Skeletal muscle satellite cell (primary cell): ENCODE measurements around the gene KCTD12.

Experiments
- H3K27me3 ChIP-seq: 2 replicates; pipeline ENCODE4 v1.7.0; 2013; ENCODE audit warnings: low read length; ENCODE audit not compliant: control insufficient read depth, insufficient read depth
- H3K36me3 ChIP-seq: 2 replicates; pipeline ENCODE4 v1.7.0; 2013; ENCODE audit warnings: mild to moderate bottlenecking, control low read depth, low read length; ENCODE audit not compliant: insufficient read depth
- H3K4me1 ChIP-seq: 2 replicates; pipeline ENCODE4 v1.7.0; 2013; ENCODE audit warnings: low read length; ENCODE audit not compliant: control insufficient read depth, insufficient read depth
- H3K4me2 ChIP-seq: 2 replicates; pipeline ENCODE4 v1.7.0; 2013; ENCODE audit warnings: mild to moderate bottlenecking, low read length
- H3K4me3 ChIP-seq: 2 replicates; pipeline ENCODE4 v1.7.0; 2013; ENCODE audit warnings: low read length
- H3K9ac ChIP-seq: 2 replicates; pipeline ENCODE4 v1.7.0; 2013; ENCODE audit warnings: mild to moderate bottlenecking, low read depth, low read length, moderate library complexity
- H3K9me3 ChIP-seq: replicated peaks from 2 replicates; pipeline ENCODE4 v1.7.0; 2013; ENCODE audit warnings: mild to moderate bottlenecking, control low read depth, low read length

KCTD12 gene

DNA sequence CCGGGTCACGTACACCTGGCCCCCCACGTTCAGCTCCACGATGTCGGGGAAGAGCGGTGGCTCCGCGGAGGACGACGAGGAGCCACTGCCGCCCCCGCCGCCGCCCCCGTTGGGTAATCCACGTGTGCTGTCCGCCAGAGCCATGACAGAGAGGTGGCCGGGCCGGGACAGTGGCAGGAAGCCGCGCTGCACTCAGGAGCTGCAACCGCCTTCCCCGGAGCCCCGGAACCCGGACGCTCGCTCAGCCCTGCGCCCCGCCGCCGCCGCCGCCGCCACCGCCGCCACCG is 257 bp downstream of the KCTD12 start:
- Histone ChIP-seq H3K4me3 (peak overlapping the region; percentile 83), H3K9me3 (no peaks in the 10 kb centered on the region), H3K9ac (peak overlapping the region; percentile 85), H3K27me3 (no peaks in the 10 kb centered on the region), H3K4me2 (peak overlapping the region; percentile 89), H3K36me3 (no peaks in the 10 kb centered on the region), H3K4me1 (peaks cover 56% of the 10 kb centered on the region)

DNA sequence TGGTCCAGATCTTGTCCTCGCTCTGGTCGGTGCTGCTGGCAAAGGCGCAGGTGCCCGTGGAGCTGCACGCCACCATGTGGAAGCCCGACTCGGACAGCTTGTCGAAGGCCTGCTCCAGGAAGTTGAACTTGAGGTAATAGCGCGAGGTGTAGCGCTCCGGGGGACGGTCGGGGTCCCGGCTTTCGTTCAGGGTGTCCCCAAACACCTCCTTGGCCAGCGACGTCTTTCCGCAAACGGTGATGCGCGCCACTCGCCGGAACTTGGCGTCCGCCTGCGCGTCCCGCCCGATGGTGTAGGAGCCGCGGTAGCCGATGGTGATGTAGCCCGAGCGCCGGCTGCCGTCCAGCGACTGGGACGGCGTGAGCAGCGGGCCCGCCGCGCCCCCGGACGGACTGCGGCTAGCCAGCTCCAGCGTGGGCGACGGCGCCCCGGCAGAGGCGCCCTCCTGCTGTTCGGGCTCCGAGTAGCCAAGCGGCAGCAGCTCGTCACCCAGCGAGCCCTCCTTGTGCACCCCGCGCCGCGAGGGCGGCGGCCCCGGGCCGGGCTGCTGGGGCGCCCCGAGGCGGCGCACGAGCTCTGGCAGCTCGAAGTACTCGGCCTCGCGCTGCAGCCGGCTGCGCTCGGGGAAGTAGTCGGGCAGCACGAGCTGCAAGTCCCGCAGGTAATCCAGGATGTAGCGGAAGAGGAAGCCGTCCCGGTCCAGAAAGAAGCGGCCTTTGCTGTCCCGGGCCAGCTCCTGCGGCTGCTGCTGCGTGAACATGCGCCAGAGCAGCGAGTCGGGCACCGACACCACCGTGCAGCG is 801 bp downstream of the KCTD12 start:
- H3K4me2 ChIP-seq = peak overlapping the region; percentile 89
- H3K4me1 ChIP-seq = peaks cover 58% of the 10 kb centered on the region
- H3K27me3 ChIP-seq = no peaks in the 10 kb centered on the region
- peak overlapping the region; percentile 85 for H3K9ac ChIP-seq
- H3K9me3 ChIP-seq = no peaks in the 10 kb centered on the region
- peak overlapping the region; percentile 83 for H3K4me3 ChIP-seq
- no peaks in the 10 kb centered on the region for H3K36me3 ChIP-seq

DNA sequence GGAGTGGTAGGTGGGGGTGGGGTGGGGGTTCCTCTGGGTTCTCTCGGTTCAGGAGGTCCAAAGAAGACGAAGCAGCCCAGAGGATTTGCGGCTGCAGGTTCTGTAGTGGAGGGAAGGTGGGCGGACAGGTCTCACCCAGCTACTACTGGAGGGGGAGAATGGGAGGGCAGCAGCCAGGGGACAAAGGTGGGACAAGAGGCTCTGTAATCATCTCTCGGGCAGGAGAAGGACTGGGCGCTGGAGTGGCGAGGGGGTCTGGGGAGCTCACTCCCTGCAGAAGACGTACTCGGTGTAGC is 1.4 kb downstream of the KCTD12 start:
- peaks cover 58% of the 10 kb centered on the region for H3K4me1 ChIP-seq
- peak overlapping the region; percentile 83 for H3K4me3 ChIP-seq
- H3K9ac ChIP-seq = peak overlapping the region; percentile 85

DNA sequence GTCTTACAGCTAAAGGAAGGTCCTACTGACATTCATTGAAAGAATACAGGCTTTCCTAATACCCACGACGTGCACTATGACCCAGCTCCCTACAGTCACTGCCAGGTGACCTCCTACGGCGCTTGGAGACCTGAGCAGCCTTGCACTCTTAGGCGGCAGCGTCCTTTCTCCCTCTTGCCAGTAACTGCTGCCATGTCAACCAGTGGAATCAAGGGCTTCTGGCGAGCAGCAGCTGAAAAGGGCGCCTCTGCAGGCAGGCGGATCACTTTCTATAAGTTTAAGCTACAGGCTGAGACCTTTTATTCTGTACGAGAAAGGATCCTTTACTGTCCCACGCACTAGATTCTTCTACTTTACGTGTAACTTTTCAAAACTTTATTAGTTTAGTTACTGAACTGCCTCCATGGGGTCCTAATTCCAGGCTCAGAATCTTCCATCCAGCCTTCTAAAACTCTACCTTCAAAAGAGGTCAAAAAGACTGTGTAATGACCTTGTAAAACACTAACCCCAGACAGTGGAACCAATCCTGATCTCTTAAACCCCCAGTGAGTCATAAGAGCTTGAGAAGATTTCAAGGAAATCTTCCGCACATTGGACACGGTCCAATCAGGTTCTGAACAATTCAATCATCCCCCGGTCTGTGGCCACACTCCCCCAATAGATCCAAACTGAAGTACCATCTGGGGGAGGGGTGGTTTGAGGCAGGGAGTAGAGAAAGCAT is 1.9 kb downstream of the KCTD12 start:
- H3K9ac ChIP-seq = peak overlapping the region; percentile 85
- no peaks in the 10 kb centered on the region for H3K9me3 ChIP-seq
- H3K4me3 ChIP-seq = peak overlapping the region; percentile 83
- peak overlapping the region; percentile 89 for H3K4me2 ChIP-seq
- H3K27me3 ChIP-seq = no peaks in the 10 kb centered on the region
- peaks cover 57% of the 10 kb centered on the region for H3K4me1 ChIP-seq
- no peaks in the 10 kb centered on the region for H3K36me3 ChIP-seq

More for the DNA sequence above, 1.4 kb downstream of the KCTD12 start:
- Histone ChIP-seq H3K9me3 (no peaks in the 10 kb centered on the region), H3K4me2 (peak overlapping the region; percentile 89), H3K27me3 (no peaks in the 10 kb centered on the region), H3K36me3 (no peaks in the 10 kb centered on the region)

DNA sequence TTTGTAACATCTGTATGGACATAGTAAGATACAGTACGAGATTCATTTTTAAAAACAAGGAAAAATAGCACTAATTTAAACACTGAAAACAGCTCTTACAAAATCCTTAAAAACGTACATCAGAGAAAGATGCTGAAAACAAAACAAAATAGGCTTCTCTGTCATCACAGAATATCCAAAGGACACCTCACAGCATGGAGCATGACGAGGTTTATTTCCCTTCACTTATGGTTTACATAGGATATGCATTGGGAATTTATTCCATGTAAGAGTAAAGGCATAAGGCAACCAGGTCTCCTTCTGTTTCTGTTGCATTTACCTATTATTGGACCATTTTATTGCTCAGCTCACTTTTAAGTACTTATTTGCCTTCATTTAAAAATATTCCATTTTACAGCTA is 3.0 kb downstream of the KCTD12 start:
- Histone ChIP-seq H3K4me1 (peaks cover 61% of the 10 kb centered on the region), H3K9me3 (no peaks in the 10 kb centered on the region), H3K27me3 (no peaks in the 10 kb centered on the region), H3K4me3 (peak overlapping the region; percentile 83), H3K9ac (peak overlapping the region; percentile 85), H3K36me3 (no peaks in the 10 kb centered on the region), H3K4me2 (peak overlapping the region; percentile 89)

DNA sequence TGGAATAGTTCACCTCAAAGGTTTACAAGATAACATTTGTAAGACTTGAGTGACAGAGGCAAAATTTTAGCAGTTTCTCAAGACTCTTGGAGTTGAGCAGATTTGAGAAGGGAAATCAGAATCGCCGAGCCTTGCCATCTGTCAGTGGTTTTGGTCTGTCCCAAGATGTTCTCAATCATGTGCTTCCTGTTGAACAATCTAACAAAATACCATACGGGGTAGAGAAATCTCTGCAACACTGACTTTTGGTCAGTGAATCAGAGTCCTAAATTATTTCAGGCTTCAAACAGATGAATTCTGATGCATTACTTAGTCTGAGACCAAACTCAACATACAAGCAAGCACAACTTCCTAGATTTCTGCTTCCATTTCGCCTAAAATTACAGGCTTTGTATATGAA is 3.8 kb downstream of the KCTD12 start:
- Histone ChIP-seq H3K9me3 (no peaks in the 10 kb centered on the region), H3K36me3 (no peaks in the 10 kb centered on the region), H3K4me2 (peak overlapping the region; percentile 89), H3K4me1 (peaks cover 60% of the 10 kb centered on the region), H3K27me3 (no peaks in the 10 kb centered on the region), H3K9ac (peak overlapping the region; percentile 85), H3K4me3 (peak overlapping the region; percentile 83)

DNA sequence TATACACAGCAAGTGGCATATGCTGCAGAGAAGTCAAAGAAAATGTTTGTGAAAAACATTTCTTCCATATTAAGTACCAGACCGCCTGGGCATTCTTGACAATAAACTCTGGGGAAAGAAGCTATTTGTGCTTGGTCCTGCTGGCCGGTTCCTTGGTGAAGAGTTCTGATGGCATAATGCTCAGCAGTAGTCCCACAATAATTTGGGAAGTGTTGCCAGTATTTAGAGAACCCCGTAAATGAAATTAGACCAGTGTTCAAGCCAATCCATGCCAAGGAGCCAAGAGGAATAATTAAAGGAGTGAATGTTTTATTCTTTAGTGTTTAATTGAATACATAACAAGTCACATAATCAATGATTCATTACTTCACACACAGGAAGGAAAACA is 6.3 kb downstream of the KCTD12 start:
- no peaks in the 10 kb centered on the region for H3K27me3 ChIP-seq
- peak overlapping the region; percentile 71 for H3K4me2 ChIP-seq
- H3K9me3 ChIP-seq = no peaks in the 10 kb centered on the region
- peaks cover 58% of the 10 kb centered on the region for H3K4me1 ChIP-seq
- no peaks in the 10 kb centered on the region for H3K36me3 ChIP-seq
- peak overlapping the region; percentile 48 for H3K4me3 ChIP-seq
- H3K9ac ChIP-seq = peak overlapping the region; percentile 73

DNA sequence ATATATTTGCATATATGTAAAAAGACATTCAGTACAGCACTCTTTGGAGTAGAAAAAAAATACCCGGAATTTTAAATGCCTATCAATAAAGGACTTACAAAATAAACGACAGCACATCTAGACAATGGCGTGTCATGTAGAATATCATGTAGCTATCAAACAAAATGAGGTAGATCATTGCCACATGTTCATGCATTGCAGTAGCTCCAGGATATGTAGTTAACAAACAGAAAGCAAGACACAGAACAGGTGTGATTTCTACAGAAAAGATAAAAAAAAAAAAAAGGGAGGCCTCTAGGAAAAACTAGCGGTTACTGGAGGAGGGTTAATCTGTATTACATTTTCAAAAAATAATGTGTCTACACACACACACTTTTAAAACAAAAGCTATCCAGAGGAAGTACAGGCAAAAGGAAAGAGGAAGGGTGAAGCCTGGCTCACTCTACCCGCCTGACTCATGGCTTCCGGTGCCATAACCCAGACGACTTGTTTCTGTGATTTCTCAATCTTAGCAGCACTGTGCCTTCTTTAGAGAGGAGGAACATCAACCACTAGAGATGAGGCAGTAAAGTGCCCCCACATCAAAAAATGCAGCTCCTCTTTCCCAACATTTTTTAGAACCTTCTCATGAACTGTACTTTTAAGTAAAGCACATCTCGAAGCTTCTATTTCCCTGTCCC is 6.9 kb downstream of the KCTD12 start:
- Histone ChIP-seq H3K36me3 (no peaks in the 10 kb centered on the region), H3K9ac (peak overlapping the region; percentile 73), H3K9me3 (no peaks in the 10 kb centered on the region), H3K4me1 (peaks cover 54% of the 10 kb centered on the region), H3K4me2 (peak overlapping the region; percentile 71), H3K27me3 (no peaks in the 10 kb centered on the region), H3K4me3 (peak overlapping the region; percentile 48)

DNA sequence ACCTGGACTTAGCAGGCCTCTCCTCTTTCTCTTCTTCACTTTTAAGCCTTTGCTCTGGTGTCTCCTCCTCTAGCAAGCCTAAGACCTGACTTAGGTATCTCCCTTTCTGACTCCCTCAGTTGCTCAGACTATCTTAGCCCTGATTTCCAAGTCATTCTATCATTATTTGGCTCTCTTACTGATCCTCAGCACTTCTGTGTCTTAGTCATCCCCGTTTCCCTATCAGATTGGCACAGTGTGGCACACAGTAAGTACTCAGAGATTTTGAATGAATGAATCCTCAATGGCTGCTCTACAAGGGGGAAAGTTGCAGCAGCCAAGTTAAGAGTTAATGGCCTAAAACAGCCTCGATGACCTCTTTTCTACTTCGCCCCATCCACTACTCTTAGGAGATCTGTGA is 8.2 kb downstream of the KCTD12 start:
- H3K9ac ChIP-seq = no peak overlapping the region
- peaks cover 44% of the 10 kb centered on the region for H3K4me1 ChIP-seq
- H3K36me3 ChIP-seq = no peaks in the 10 kb centered on the region
- no peaks in the 10 kb centered on the region for H3K27me3 ChIP-seq
- no peak overlapping the region for H3K4me3 ChIP-seq
- no peaks in the 10 kb centered on the region for H3K9me3 ChIP-seq
- no peak overlapping the region for H3K4me2 ChIP-seq

DNA sequence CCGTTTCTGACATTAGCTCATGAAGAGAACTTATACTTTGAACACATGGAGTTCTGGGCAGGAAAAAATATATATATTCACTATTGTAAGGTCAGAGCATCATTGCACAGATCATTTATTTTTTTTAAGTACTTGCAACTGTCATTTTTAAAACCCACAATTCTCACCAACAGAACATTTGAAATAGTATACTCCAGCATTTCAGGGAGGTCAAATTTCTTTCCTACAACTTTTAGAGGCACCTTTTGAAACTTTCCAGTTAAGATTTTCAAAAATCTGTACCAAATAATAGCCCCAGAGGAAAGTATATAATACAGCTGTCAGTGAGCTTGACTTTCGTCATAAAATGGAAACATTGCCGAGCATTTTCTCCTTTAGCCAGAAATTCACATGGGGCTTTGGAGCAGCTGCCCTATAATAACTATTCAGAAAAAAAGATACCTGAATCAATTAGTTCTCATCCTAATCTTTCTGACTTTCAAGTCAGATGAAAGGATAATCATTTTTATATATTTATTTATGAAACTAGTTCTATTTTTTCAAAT is 10.9 kb downstream of the KCTD12 start:
- Histone ChIP-seq H3K9ac (no peak overlapping the region), H3K4me1 (peaks cover 36% of the 10 kb centered on the region), H3K9me3 (no peaks in the 10 kb centered on the region), H3K4me2 (no peak overlapping the region), H3K4me3 (no peak overlapping the region), H3K27me3 (no peaks in the 10 kb centered on the region), H3K36me3 (no peaks in the 10 kb centered on the region)

DNA sequence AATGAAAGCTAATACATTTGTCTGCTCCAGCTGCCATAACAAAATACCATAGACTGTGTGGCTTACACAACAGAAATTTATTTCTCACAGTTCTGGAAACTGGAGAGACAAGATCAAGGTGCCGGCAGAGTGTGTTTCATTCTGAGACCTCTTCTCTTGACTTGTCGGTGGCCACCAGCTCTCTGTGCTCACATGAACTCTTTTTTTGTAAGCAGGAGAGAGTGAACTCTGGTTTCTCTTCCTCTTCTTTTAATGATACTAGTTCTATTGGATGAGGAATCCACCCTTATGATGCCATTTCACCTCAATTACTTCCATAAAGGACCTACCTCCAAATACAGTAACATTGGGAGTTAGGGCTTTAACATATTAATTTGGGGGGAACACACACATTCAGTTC is 11.7 kb downstream of the KCTD12 start:
- no peak overlapping the region for H3K4me3 ChIP-seq
- H3K4me2 ChIP-seq = no peak overlapping the region
- H3K4me1 ChIP-seq = peaks cover 27% of the 10 kb centered on the region
- H3K27me3 ChIP-seq = no peaks in the 10 kb centered on the region
- H3K36me3 ChIP-seq = no peaks in the 10 kb centered on the region
- no peaks in the 10 kb centered on the region for H3K9me3 ChIP-seq
- no peak overlapping the region for H3K9ac ChIP-seq
